HEK293T (cell line): ENCODE measurements around the gene PCSK2.

Source experiments
- ARNT ChIP-seq: fragments of 450-650 bp; IDR thresholded peaks from 2 replicates; pipeline ENCODE4 v1.6.1; 2017; ENCODE audit warnings: mild to moderate bottlenecking
- BHLHE40 ChIP-seq: fragments of 450-650 bp; IDR thresholded peaks from 2 replicates; pipeline ENCODE4 v1.6.1; 2016; ENCODE audit warnings: mild to moderate bottlenecking, moderate library complexity, borderline replicate concordance
- HDGF ChIP-seq: fragments of 450-650 bp; IDR thresholded peaks from 2 replicates; pipeline ENCODE4 v1.6.1; 2017; ENCODE audit warnings: antibody characterized with exemption, borderline replicate concordance
- NFRKB ChIP-seq: fragments of 450-650 bp; IDR thresholded peaks from 2 replicates; pipeline ENCODE4 v1.6.1; 2016; ENCODE audit warnings: mild to moderate bottlenecking, moderate library complexity
- SP1 ChIP-seq: fragments of 450-650 bp; IDR thresholded peaks from 2 replicates; pipeline ENCODE4 v1.6.1; 2017
- TARDBP ChIP-seq: fragments of 450-650 bp; IDR thresholded peaks from 2 replicates; pipeline ENCODE4 v1.6.1; 2016
- ZNF384 ChIP-seq: fragments of 450-650 bp; IDR thresholded peaks from 2 replicates; pipeline ENCODE4 v1.6.1; 2016

DNA sequence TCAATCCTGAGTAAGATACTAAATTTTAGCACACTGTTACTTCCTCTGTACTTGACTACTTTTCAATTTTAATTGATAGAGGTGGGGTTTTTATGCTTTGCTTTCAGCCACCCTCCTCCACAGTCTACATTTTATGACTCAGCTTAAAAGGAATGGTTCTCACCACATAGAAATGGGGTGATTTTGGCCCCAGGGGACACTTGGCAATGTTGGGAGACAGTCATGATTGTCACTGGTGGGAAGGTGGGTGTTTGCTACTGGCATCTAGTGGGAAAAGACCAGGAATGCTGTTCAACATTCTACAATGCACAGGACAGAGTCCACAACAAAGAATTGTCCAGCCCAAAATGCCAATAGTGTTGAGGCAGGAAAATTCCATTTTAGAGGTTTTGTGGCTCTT lies 71.3 kb downstream of the PCSK2 start:
- no peak for TF ChIP-seq SP1
- TF ChIP-seq NFRKB, result no peak
- TF ChIP-seq ARNT, result no peak
- TF ChIP-seq ZNF384, result no peak
- TF ChIP-seq HDGF, result no peak
- no peak for TF ChIP-seq TARDBP
- no peak for TF ChIP-seq BHLHE40
